ENCODE results near the gene BHLHA15. TPM values are rescaled to one million over a fixed set of nuclear protein-coding genes. Genes with fewer than 3 reads are reported as not detected.

Gene BHLHA15
- total and polyA plus RNA-seq, 9 of the 15 experiments (the other 6 are each of a cell fraction or from before 2014, with no cell fraction given): 0.22 to 2.0 (median 1.1) TPM; not detected in 4

- no peak overlapping the region for H3K4me2 ChIP-seq (ENCODE audit: insufficient read depth, low read length)
- no peaks in the 10 kb centered on the region for H3K9me1 ChIP-seq (ENCODE audit: control insufficient read depth, insufficient read depth, low read length)
- no peak overlapping the region for H3K9ac ChIP-seq (ENCODE audit: insufficient read depth in 1 of 2, low read depth in 2 of 2, low read length in 2 of 2)
- in situ Hi-C loops (cut with MboI): no loop called here
- no peak for DNase-seq (ENCODE audit: extremely low read depth in 1 of 4, low spot score in 3 of 4)
- intact Hi-C loops (cut with micrococcal nuclease): no loop called here
- H3K4me1 ChIP-seq (replicated peaks in 1 of 2; ENCODE audit: control insufficient read depth in 2 of 2, insufficient read depth in 2 of 2, low read length in 2 of 2): peaks cover 0 to 15% of the 10 kb centered on the region in 2 experiments; a peak in 2 of 5 replicates
- no peaks in the 10 kb centered on the region for H3K79me2 ChIP-seq (ENCODE audit: control insufficient read depth, insufficient read depth, low read length)
- no peak for ATAC-seq
- 77% methylated on average over 5 of the region's 5 CpGs for WGBS (ENCODE audit: insufficient coverage, low coverage, missing lambda C conversion rate)
- CTCF ChIA-PET (ENCODE audit: low intra/inter-chr PET ratio): no interaction called here
- FAIRE-seq: no peak
- no TSS peak for BruUV-seq (replicated peaks)
- TF ChIP-seq PRMT5 (CRISPR knock-in tag; IDR thresholded peaks at IDR 0.05) (no peak), SRSF7 (optimal IDR thresholded peaks at IDR 0.05; ENCODE audit: low read depth, low read length) (no peak), FOXO4 (CRISPR knock-in tag; IDR thresholded peaks at IDR 0.05) (no peak), HBP1 (CRISPR knock-in tag; IDR thresholded peaks at IDR 0.05) (no peak), ZNF175 (CRISPR knock-in tag; IDR thresholded peaks at IDR 0.05; ENCODE audit: low read depth) (no peak), FOXA1 (IDR thresholded peaks at IDR 0.05; ENCODE audit: borderline replicate concordance) (no peak), REST (IDR thresholded peaks at IDR 0.05; ENCODE audit: borderline replicate concordance) (no peak), REST (CRISPR knock-in tag; IDR thresholded peaks at IDR 0.05; ENCODE audit: low read depth) (no peak)
- H3K36me3 ChIP-seq (ENCODE audit: control insufficient read depth, insufficient read depth, low read length): peaks cover 27% of the 10 kb centered on the region; the same call in 2 of the 3 replicates
- no peaks in the 10 kb centered on the region; the same call in 1 of the 2 replicates for H4K20me1 ChIP-seq (replicated peaks; ENCODE audit: control insufficient read depth, insufficient read depth, low read length)
- H3K27ac ChIP-seq (ENCODE audit: extremely low read depth, low read depth, low read length): no peak overlapping the region
- H3K4me3 ChIP-seq: no peak overlapping the region
- H3K27me3 ChIP-seq (ENCODE audit: control insufficient read depth in 2 of 2, insufficient read depth in 2 of 2, low read length in 2 of 2): no peaks in the 10 kb centered on the region
- H3K9me3 ChIP-seq (replicated peaks; ENCODE audit: control insufficient read depth, insufficient read depth, low read depth, low read length): no peaks in the 10 kb centered on the region
- POLR2A ChIA-PET: interaction anchor here (0.6 kb wide), 1 partner anchor 121 kb away, joined by 3 read pairs; no protein-coding TSS in a partner anchor
- no peak overlapping the region for H2AFZ ChIP-seq (ENCODE audit: low read depth, low read length)
These were observed 12.1 kb upstream of the BHLHA15 start for GRCh38 chr7:98199131-98199530.

Data from K562 (cell line).